Measurements from ENCODE around the gene DOCK2.

The DOCK2 gene

DNA sequence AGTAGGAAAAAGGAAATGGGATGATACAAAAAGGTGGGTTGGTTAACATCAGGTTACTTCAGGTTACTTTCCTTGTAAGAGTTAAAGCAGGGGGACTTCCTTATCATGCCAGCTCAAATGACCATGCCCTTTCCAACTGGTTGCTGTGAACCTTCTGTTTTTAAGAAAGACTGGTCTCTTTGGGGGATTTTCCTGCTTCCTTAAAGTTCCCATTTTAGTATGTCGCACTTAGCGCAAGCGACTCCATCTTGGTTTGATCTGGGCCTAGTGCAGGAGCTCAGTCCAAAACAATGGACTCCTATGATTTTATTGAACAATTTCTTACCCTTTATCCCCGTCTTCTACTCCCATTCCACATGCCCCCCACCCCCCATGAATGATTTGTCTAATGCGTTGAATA lies 173.4 kb downstream of the DOCK2 start:
- Histone ChIP-seq H3K4me1 (ENCODE audit: insufficient read depth, low read length) (no peaks in the 10 kb centered on the region), H3K9ac (ENCODE audit: low read length) (no peak overlapping the region), H3K4me3 (ENCODE audit: low read depth in 1 of 2, low read length in 2 of 2) (no peak overlapping the region), H3K27me3 (ENCODE audit: control insufficient read depth in 1 of 2, insufficient read depth in 2 of 2, low read length in 2 of 2) (no peaks in the 10 kb centered on the region), H3K27ac (ENCODE audit: low read depth, low read length) (no peak overlapping the region), H3K36me3 (ENCODE audit: insufficient read depth, low read length) (no peaks in the 10 kb centered on the region), H3K9me3 (ENCODE audit: low read length) (no peaks in the 10 kb centered on the region)

DNA sequence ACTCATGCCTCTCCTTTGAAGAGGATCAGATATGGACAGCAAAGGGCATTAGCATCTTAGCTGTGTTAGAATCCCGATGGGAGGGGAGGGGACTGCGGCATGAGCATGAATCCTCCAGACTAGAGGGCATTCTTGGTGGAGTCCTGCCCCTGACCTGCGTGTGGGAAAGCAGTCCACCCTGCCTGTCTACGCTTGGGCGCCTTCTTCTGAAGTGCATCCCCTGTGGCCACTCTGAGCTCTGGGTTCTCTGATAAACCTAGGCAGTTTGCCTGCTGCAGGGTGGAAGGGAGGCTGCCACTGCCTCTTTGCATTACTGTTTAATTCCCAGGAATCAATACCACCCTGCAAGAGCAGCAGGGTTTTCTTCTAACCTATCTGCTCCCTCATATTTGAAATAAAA lies 173.9 kb downstream of the DOCK2 start:
- Histone ChIP-seq H3K9me3 (ENCODE audit: low read length) (no peaks in the 10 kb centered on the region), H3K4me1 (ENCODE audit: insufficient read depth, low read length) (no peaks in the 10 kb centered on the region), H3K27me3 (ENCODE audit: control insufficient read depth in 1 of 2, insufficient read depth in 2 of 2, low read length in 2 of 2) (no peaks in the 10 kb centered on the region)

DNA sequence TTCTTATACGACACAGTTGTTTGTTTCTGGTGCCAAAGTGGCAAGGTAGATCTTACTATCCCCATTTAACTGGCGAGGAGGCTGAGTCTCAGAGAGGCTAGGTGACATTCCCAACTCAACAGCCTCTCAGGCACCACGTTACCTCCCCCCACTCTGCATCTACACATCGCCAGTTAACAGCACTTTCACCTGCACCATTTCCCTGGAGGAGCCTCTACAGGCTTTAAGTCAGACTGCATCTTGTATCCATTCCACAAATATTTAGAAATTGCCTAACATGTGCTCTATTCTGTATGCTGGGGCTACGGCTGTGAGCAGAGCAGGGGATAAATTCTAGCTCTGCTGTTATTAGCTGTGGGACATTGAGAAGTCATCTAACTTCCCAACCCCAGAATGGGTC lies 174.6 kb downstream of the DOCK2 start:
- Histone ChIP-seq H3K27ac (ENCODE audit: low read depth, low read length) (no peak overlapping the region), H3K4me3 (ENCODE audit: low read depth in 1 of 2, low read length in 2 of 2) (no peak overlapping the region), H3K9me3 (ENCODE audit: low read length) (no peaks in the 10 kb centered on the region), H3K9ac (ENCODE audit: low read length) (no peak overlapping the region), H3K4me1 (ENCODE audit: insufficient read depth, low read length) (no peaks in the 10 kb centered on the region), H3K27me3 (ENCODE audit: control insufficient read depth in 1 of 2, insufficient read depth in 2 of 2, low read length in 2 of 2) (no peaks in the 10 kb centered on the region), H3K36me3 (ENCODE audit: insufficient read depth, low read length) (no peaks in the 10 kb centered on the region)

More for the DNA sequence above, 173.9 kb downstream of the DOCK2 start:
- Histone ChIP-seq H3K27ac (ENCODE audit: low read depth, low read length) (no peak overlapping the region), H3K4me3 (ENCODE audit: low read depth in 1 of 2, low read length in 2 of 2) (no peak overlapping the region), H3K36me3 (ENCODE audit: insufficient read depth, low read length) (no peaks in the 10 kb centered on the region), H3K9ac (ENCODE audit: low read length) (no peak overlapping the region)

DNA sequence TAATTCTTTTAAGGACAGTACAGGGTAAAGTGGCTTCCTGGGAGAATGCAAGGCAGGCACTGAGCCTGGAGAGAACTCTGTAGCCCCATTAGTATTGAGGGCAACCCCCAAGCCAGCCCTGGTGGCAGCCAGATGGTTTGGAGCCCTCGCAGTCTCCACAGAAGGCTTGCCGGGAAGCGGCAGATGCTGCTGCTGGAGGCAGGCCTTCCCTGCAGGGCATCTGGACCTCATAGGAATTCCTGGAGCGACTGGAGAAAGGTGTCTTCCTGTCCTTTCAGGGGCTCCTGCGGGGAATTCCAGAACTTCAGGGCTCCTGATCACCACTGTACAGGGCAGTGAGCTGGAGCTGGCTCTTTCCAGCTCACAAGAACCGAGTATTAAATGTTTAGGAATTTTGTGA lies 175.7 kb downstream of the DOCK2 start:
- H3K9me3 ChIP-seq (ENCODE audit: low read length) = no peaks in the 10 kb centered on the region
- H3K4me3 ChIP-seq (ENCODE audit: low read depth in 1 of 2, low read length in 2 of 2) = no peak overlapping the region
- H3K36me3 ChIP-seq (ENCODE audit: insufficient read depth, low read length) = no peaks in the 10 kb centered on the region
- H3K9ac ChIP-seq (ENCODE audit: low read length) = no peak overlapping the region
- H3K27me3 ChIP-seq (ENCODE audit: control insufficient read depth in 1 of 2, insufficient read depth in 2 of 2, low read length in 2 of 2) = no peaks in the 10 kb centered on the region
- no peaks in the 10 kb centered on the region for H3K4me1 ChIP-seq (ENCODE audit: insufficient read depth, low read length)
- no peak overlapping the region for H3K27ac ChIP-seq (ENCODE audit: low read depth, low read length)

DNA sequence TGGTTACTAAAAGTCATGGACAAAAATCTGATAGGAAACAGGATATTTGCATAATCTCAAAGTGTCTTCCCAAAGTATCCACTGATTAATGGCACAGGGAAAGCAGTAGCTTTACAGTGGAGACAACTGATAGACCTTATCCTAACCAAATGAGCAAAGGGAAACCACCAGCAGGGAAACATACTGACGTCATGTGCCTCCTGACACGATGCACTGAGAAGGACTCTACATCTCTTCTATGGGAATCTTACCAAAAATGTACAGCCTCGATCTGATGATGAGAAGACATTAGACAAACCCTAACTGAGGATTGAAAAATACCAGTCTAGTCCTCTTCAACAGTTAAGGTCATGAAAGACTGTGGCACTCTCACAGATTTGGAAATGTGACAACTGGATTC lies 177.0 kb downstream of the DOCK2 start:
- no peak overlapping the region for H3K9ac ChIP-seq (ENCODE audit: low read length)
- no peaks in the 10 kb centered on the region for H3K36me3 ChIP-seq (ENCODE audit: insufficient read depth, low read length)
- H3K4me1 ChIP-seq (ENCODE audit: insufficient read depth, low read length) = no peaks in the 10 kb centered on the region
- no peaks in the 10 kb centered on the region for H3K27me3 ChIP-seq (ENCODE audit: control insufficient read depth in 1 of 2, insufficient read depth in 2 of 2, low read length in 2 of 2)
- H3K9me3 ChIP-seq (ENCODE audit: low read length) = no peaks in the 10 kb centered on the region
- H3K27ac ChIP-seq (ENCODE audit: low read depth, low read length) = no peak overlapping the region
- H3K4me3 ChIP-seq (ENCODE audit: low read depth in 1 of 2, low read length in 2 of 2) = no peak overlapping the region

DNA sequence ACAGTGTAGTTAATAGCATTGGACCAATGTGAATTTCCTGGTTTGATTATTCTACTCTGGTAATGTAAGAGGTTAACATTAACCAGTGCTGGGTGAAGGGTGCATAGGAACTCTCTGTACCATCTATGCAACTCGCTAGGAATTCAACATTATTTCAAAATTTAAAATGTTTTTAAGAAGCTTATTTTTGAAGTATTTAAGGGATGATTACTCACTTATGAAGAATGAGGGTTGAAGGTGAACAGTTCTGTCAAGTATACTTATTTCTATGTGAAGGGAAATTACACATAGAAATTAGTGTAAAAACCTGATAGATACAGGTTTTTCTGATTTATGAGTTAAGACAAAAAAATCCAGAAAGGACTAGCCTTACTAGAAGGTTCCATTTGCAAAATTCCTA lies 177.4 kb downstream of the DOCK2 start:
- Histone ChIP-seq H3K36me3 (ENCODE audit: insufficient read depth, low read length) (no peaks in the 10 kb centered on the region), H3K9ac (ENCODE audit: low read length) (no peak overlapping the region), H3K27ac (ENCODE audit: low read depth, low read length) (no peak overlapping the region)

DNA sequence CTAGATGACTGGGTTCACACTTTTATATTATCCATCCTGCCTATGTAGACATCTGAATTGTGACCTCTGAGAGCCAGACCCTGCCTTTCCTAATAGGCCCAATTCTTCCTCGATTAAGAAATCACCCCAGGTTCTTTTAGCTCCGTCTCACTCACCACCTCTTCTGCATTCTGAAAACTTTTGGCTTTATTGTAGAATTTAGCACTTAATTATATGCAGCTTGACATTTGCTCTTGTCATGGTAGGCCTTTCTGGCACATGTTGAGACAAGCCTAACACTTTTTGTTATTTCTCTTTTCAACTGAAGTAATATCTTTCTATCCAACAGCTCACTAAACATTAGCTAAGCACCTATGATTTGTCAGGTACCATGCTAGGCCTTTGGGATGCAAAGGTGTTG lies 180.0 kb downstream of the DOCK2 start:
- Histone ChIP-seq H3K27ac (ENCODE audit: low read depth, low read length) (no peak overlapping the region), H3K4me1 (ENCODE audit: insufficient read depth, low read length) (no peaks in the 10 kb centered on the region), H3K4me3 (ENCODE audit: low read depth in 1 of 2, low read length in 2 of 2) (no peak overlapping the region), H3K9me3 (ENCODE audit: low read length) (no peaks in the 10 kb centered on the region), H3K9ac (ENCODE audit: low read length) (no peak overlapping the region), H3K36me3 (ENCODE audit: insufficient read depth, low read length) (no peaks in the 10 kb centered on the region), H3K27me3 (ENCODE audit: control insufficient read depth in 1 of 2, insufficient read depth in 2 of 2, low read length in 2 of 2) (no peaks in the 10 kb centered on the region)

More for the DNA sequence above, 177.4 kb downstream of the DOCK2 start:
- H3K4me3 ChIP-seq (ENCODE audit: low read depth in 1 of 2, low read length in 2 of 2) = no peak overlapping the region
- H3K27me3 ChIP-seq (ENCODE audit: control insufficient read depth in 1 of 2, insufficient read depth in 2 of 2, low read length in 2 of 2) = no peaks in the 10 kb centered on the region
- H3K9me3 ChIP-seq (ENCODE audit: low read length) = no peaks in the 10 kb centered on the region
- H3K4me1 ChIP-seq (ENCODE audit: insufficient read depth, low read length) = no peaks in the 10 kb centered on the region

DNA sequence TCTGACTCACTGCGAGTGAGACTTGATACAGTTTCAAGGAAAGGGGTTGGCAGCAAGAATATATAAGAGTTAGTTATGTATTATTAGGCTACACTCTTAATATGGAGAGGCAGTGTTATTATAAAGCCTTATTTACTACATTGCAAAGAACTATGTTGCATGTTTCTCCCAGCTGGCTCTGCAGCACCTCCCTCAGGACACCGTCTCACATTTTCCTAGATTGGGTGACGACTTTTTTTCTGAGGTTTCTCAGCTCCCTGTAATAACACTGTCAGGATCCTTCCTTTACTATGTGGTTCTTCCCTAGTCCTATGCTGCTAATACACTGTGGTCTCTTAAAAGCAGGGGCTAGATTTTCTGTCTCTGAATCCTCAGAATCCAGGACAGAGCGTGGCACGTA lies 189.5 kb downstream of the DOCK2 start:
- no peak overlapping the region for H3K9ac ChIP-seq (ENCODE audit: low read length)
- H3K27ac ChIP-seq (ENCODE audit: low read depth, low read length) = no peak overlapping the region
- no peaks in the 10 kb centered on the region for H3K9me3 ChIP-seq (ENCODE audit: low read length)
- no peak overlapping the region for H3K4me3 ChIP-seq (ENCODE audit: low read depth in 1 of 2, low read length in 2 of 2)
- no peaks in the 10 kb centered on the region for H3K4me1 ChIP-seq (ENCODE audit: insufficient read depth, low read length)
- H3K27me3 ChIP-seq (ENCODE audit: control insufficient read depth in 1 of 2, insufficient read depth in 2 of 2, low read length in 2 of 2) = no peaks in the 10 kb centered on the region
- H3K36me3 ChIP-seq (ENCODE audit: insufficient read depth, low read length) = no peaks in the 10 kb centered on the region

DNA sequence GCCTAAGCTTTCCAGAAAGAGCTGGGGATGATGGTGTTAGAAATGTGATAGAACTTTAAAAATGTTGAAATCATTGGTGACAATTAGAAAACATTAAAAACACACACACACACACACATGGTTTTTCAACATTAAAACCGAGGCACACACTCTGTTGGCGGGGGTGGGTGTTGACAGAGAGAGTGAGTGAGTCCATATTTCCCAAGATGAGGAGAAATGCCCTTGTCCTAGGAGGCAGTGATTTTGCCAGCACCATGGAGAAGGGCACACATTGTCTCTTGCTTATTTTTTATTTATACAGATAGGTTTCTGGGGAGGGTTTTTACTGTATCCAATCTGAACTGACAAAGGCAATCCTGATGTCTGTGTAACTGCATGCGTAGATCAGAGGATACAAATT lies 190.7 kb downstream of the DOCK2 start:
- Histone ChIP-seq H3K36me3 (ENCODE audit: insufficient read depth, low read length) (no peaks in the 10 kb centered on the region), H3K9me3 (ENCODE audit: low read length) (no peaks in the 10 kb centered on the region), H3K27me3 (ENCODE audit: control insufficient read depth in 1 of 2, insufficient read depth in 2 of 2, low read length in 2 of 2) (no peaks in the 10 kb centered on the region), H3K27ac (ENCODE audit: low read depth, low read length) (no peak overlapping the region), H3K4me3 (ENCODE audit: low read depth in 1 of 2, low read length in 2 of 2) (no peak overlapping the region), H3K9ac (ENCODE audit: low read length) (no peak overlapping the region), H3K4me1 (ENCODE audit: insufficient read depth, low read length) (no peaks in the 10 kb centered on the region)

DNA sequence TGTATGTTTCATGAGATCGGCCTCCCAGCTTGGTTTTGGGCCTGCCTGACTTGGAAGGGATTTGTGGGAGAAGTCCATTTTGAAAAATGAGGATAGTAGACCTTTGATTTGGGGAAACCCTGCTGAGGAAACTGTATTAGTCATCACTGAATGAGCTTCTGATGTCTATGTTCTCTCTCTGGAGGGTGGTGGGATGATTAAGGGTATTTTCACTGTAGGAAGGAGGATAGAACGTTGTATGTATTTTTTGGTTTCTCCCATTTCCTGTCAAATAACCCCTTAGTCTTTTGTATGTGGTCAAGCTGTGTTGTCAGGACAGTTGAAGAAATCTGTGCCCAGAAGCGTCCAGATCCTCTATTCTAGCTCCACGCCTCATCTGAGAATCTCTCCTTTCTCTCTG lies 191.3 kb downstream of the DOCK2 start:
- H3K27ac ChIP-seq (ENCODE audit: low read depth, low read length) = no peak overlapping the region
- no peaks in the 10 kb centered on the region for H3K9me3 ChIP-seq (ENCODE audit: low read length)
- H3K36me3 ChIP-seq (ENCODE audit: insufficient read depth, low read length) = no peaks in the 10 kb centered on the region
- H3K9ac ChIP-seq (ENCODE audit: low read length) = no peak overlapping the region
- H3K4me1 ChIP-seq (ENCODE audit: insufficient read depth, low read length) = no peaks in the 10 kb centered on the region
- H3K4me3 ChIP-seq (ENCODE audit: low read depth in 1 of 2, low read length in 2 of 2) = no peak overlapping the region
- H3K27me3 ChIP-seq (ENCODE audit: control insufficient read depth in 1 of 2, insufficient read depth in 2 of 2, low read length in 2 of 2) = no peaks in the 10 kb centered on the region

DNA sequence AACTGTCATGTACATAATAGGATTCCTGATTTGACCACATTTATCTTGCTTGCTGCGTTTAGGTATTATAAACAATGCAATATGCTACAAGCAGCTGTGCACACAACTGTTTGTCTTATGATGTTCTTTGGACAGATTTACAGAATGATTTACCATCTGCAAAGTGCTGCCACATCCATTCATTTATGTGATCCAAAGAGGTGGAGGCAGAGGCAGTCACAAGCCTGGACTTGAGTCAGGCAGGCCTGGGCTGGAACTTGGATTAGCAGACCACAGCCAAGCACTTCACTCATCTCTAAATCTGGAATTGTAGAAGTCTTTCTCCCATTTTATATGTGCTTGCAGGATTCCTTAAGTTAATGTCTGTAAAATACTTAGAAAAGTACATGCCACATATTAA lies 194.3 kb downstream of the DOCK2 start:
- Histone ChIP-seq H3K27ac (ENCODE audit: low read depth, low read length) (no peak overlapping the region), H3K27me3 (ENCODE audit: control insufficient read depth in 1 of 2, insufficient read depth in 2 of 2, low read length in 2 of 2) (no peaks in the 10 kb centered on the region), H3K4me3 (ENCODE audit: low read depth in 1 of 2, low read length in 2 of 2) (no peak overlapping the region), H3K9ac (ENCODE audit: low read length) (no peak overlapping the region), H3K36me3 (ENCODE audit: insufficient read depth, low read length) (no peaks in the 10 kb centered on the region), H3K4me1 (ENCODE audit: insufficient read depth, low read length) (no peaks in the 10 kb centered on the region), H3K9me3 (ENCODE audit: low read length) (no peaks in the 10 kb centered on the region)

DNA sequence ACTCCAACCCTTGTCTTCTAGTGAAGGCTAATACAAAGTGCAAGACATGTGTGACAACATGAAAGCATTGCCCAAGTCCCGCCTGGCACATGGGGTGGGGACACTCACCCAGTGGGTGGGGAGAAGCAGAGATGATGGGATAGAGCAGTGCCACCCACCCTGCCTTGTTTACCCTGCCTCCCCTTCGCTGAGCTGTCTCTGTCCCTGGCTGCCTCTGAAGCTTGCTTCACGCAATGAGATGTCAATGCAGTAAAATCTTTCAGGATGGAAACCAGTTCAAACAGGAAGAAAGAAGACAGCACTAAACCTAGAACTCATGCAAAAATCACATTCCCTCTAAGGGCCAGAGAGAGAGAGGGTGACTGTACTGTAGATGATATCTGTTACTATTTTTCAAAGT lies 195.2 kb downstream of the DOCK2 start:
- Histone ChIP-seq H3K36me3 (ENCODE audit: insufficient read depth, low read length) (no peaks in the 10 kb centered on the region), H3K27me3 (ENCODE audit: control insufficient read depth in 1 of 2, insufficient read depth in 2 of 2, low read length in 2 of 2) (no peaks in the 10 kb centered on the region), H3K4me1 (ENCODE audit: insufficient read depth, low read length) (no peaks in the 10 kb centered on the region), H3K27ac (ENCODE audit: low read depth, low read length) (no peak overlapping the region), H3K9ac (ENCODE audit: low read length) (no peak overlapping the region), H3K4me3 (ENCODE audit: low read depth in 1 of 2, low read length in 2 of 2) (no peak overlapping the region), H3K9me3 (ENCODE audit: low read length) (no peaks in the 10 kb centered on the region)

All from muscle layer of colon (tissue), 2 donors.